GM18909 (cell line): ENCODE measurements around the gene BMPER.

Experiments used
- ATAC-seq: cut with Tn5 transposase; IDR thresholded peaks from one replicate; pipeline ENCODE4 v1.9.1; 2021; ENCODE audit warnings: mild to moderate bottlenecking; ENCODE audit not compliant: unreplicated experiment, poor library complexity

BMPER gene

GRCh38 chr7:33961948-33962347, 56.6 kb downstream of the BMPER start:
- no peak for ATAC-seq

GRCh38 chr7:33964417-33965182, 59.3 kb downstream of the BMPER start:
- ATAC-seq = no peak

- no peak for ATAC-seq
Observed at GRCh38 chr7:33965183-33965744, 59.9 kb downstream of the BMPER start.

GRCh38 chr7:33968591-33968990, 63.3 kb downstream of the BMPER start:
- ATAC-seq = no peak

GRCh38 chr7:33970536-33970935, 65.2 kb downstream of the BMPER start:
- no peak for ATAC-seq

- ATAC-seq = no peak
Observed at GRCh38 chr7:33971106-33971505, 65.8 kb downstream of the BMPER start.

GRCh38 chr7:33973231-33974015, 68.1 kb downstream of the BMPER start:
- ATAC-seq = no peak

- no peak for ATAC-seq
Observed at GRCh38 chr7:33979300-33979806, 74.0 kb downstream of the BMPER start.

- no peak for ATAC-seq
Observed at GRCh38 chr7:33979807-33980355, 74.5 kb downstream of the BMPER start.

GRCh38 chr7:33981226-33981625, 75.9 kb downstream of the BMPER start:
- ATAC-seq = no peak

- ATAC-seq = no peak
Observed at GRCh38 chr7:33981671-33982424, 76.5 kb downstream of the BMPER start.

GRCh38 chr7:33982425-33982786, 77.1 kb downstream of the BMPER start:
- ATAC-seq = no peak

- no peak for ATAC-seq
Observed at GRCh38 chr7:33986451-33986850, 81.1 kb downstream of the BMPER start.

- ATAC-seq = no peak
Observed at GRCh38 chr7:33986951-33987947, 81.9 kb downstream of the BMPER start.

GRCh38 chr7:33996899-33997298, 91.6 kb downstream of the BMPER start:
- ATAC-seq = no peak

- ATAC-seq = no peak
Observed at GRCh38 chr7:33998476-33998875, 93.1 kb downstream of the BMPER start.

- ATAC-seq = no peak
Observed at GRCh38 chr7:34011017-34011695, 105.8 kb downstream of the BMPER start.

- no peak for ATAC-seq
Observed at GRCh38 chr7:34011696-34012095, 106.4 kb downstream of the BMPER start.
